IMR-90 (cell line): ENCODE measurements around the gene TEX38. TPM values are rescaled to one million over a fixed set of nuclear protein-coding genes. Genes with fewer than 3 reads are reported as not detected.

Experiments
- ATAC-seq: fragments of 200-7000 bp; cut with Tn5 transposase; 2 replicates; pipeline ENCODE4 v1.9.1; 2020; ENCODE audit warnings: low read depth, mild to moderate bottlenecking, moderate library complexity
- BruUV-seq: library from RNA; stranded (reverse); fragments of 400-500 nt; replicated peaks from 2 replicates; lab custom pipeline; 2021; lab: Mats Ljungman, UMichigan
- CTCF ChIA-PET: fragments of 300-600 bp; formaldehyde crosslinking; extraction: SDS; loops from one replicate; lab custom pipeline; 2021; ENCODE audit warnings: antibody characterized with exemption; lab: Yijun Ruan, JAX
- POLR2A ChIA-PET: fragments of 300-600 bp; sonication (Branson Sonifier 250); formaldehyde crosslinking; loops from one replicate; lab custom pipeline; 2022; ENCODE audit warnings: antibody characterized with exemption; ENCODE audit not compliant: unreplicated experiment; lab: Charles Lee
- DNase-seq: peaks from one replicate; pipeline ENCODE4 v3.0.0; 2013
- H2AFZ ChIP-seq: replicated peaks from 2 replicates; pipeline ENCODE3; 2013; ENCODE audit warnings: low read length, mild to moderate bottlenecking; ENCODE audit not compliant: poor library complexity
- H2AK5ac ChIP-seq: 2 replicates; pipeline ENCODE4 v1.6.1; 2013; ENCODE audit warnings: low read depth, low read length, inconsistent platforms
- H2AK9ac ChIP-seq: replicated peaks from 2 replicates; pipeline ENCODE3; 2013; ENCODE audit warnings: mild to moderate bottlenecking, low read depth, low read length, moderate library complexity; ENCODE audit not compliant: poor library complexity
- H2BK120ac ChIP-seq: 2 replicates; pipeline ENCODE4 v1.6.1; 2013; ENCODE audit warnings: low read depth, low read length, inconsistent platforms
- H2BK15ac ChIP-seq: 3 replicates; pipeline ENCODE4 v1.6.1; 2013; ENCODE audit warnings: low read depth, low read length, inconsistent platforms
- H2BK20ac ChIP-seq: 2 replicates; pipeline ENCODE4 v1.6.1; 2013; ENCODE audit warnings: low read depth, mild to moderate bottlenecking, inconsistent platforms, low read length, moderate library complexity
- H2BK5ac ChIP-seq: 2 replicates; pipeline ENCODE4 v1.6.1; 2013; ENCODE audit warnings: mild to moderate bottlenecking, low read depth, low read length, inconsistent platforms; ENCODE audit not compliant: poor library complexity, severe bottlenecking
- H3K14ac ChIP-seq: replicated peaks from 2 replicates; pipeline ENCODE4 v1.6.1; 2013; ENCODE audit warnings: low read depth, low read length, inconsistent platforms
- H3K18ac ChIP-seq: 2 replicates; pipeline ENCODE4 v1.6.1; 2013; ENCODE audit warnings: low read depth, low read length, control low read depth
- H3K23ac ChIP-seq: 2 replicates; pipeline ENCODE4 v1.6.1; 2013; ENCODE audit warnings: low read depth, low read length, inconsistent platforms
- H3K27ac ChIP-seq: 2 replicates; pipeline ENCODE4 v1.5.1; 2013; ENCODE audit warnings: mild to moderate bottlenecking, control low read depth, low read length; ENCODE audit not compliant: insufficient read depth
- H3K27me3 ChIP-seq: 2 replicates; pipeline ENCODE4 v1.6.1; 2013; ENCODE audit warnings: low read length; ENCODE audit not compliant: control insufficient read depth, insufficient read depth
- H3K36me3 ChIP-seq: 2 replicates; pipeline ENCODE4 v1.6.1; 2013; ENCODE audit warnings: low read length, mixed read lengths; ENCODE audit not compliant: control insufficient read depth, insufficient read depth
- H3K4ac ChIP-seq: 2 replicates; pipeline ENCODE4 v1.6.1; 2013; ENCODE audit warnings: low read depth, low read length, inconsistent platforms
- H3K4me1 ChIP-seq: 2 replicates; pipeline ENCODE4 v1.6.1; 2013; ENCODE audit warnings: low read length, mixed read lengths; ENCODE audit not compliant: control insufficient read depth, insufficient read depth
- H3K4me2 ChIP-seq: 2 replicates; pipeline ENCODE4 v1.6.1; 2013; ENCODE audit warnings: low read depth, mild to moderate bottlenecking, control low read depth, low read length, moderate library complexity
- H3K4me3 ChIP-seq: 2 replicates; pipeline ENCODE4 v1.5.1; 2013; ENCODE audit warnings: low read depth, mild to moderate bottlenecking, control low read depth, low read length, moderate library complexity; ENCODE audit not compliant: insufficient read depth
- H3K56ac ChIP-seq: 2 replicates; pipeline ENCODE4 v1.6.1; 2013; ENCODE audit warnings: low read length, inconsistent platforms; ENCODE audit not compliant: insufficient read depth; ENCODE audit errors: extremely low read depth
- H3K79me1 ChIP-seq, 2 experiments: 2 replicates each; pipeline ENCODE4 v1.6.1; 2013; ENCODE audit warnings: low read length in 2 of 2, inconsistent platforms in 1 of 2, low read depth in 1 of 2
- H3K9ac ChIP-seq: 2 replicates; pipeline ENCODE4 v1.6.1; 2013; ENCODE audit warnings: low read depth, low read length, control low read depth
- H3K9me1 ChIP-seq: 2 replicates; pipeline ENCODE4 v1.6.1; 2013; ENCODE audit warnings: low read length, inconsistent platforms; ENCODE audit not compliant: insufficient read depth
- H3K9me3 ChIP-seq: 2 replicates; pipeline ENCODE4 v1.6.1; 2013; ENCODE audit warnings: low read length; ENCODE audit not compliant: control insufficient read depth, insufficient read depth
- H4K20me1 ChIP-seq: 2 replicates; pipeline ENCODE4 v1.6.1; 2013; ENCODE audit warnings: low read length, inconsistent platforms; ENCODE audit not compliant: insufficient read depth
- H4K5ac ChIP-seq: 2 replicates; pipeline ENCODE4 v1.6.1; 2013; ENCODE audit warnings: mild to moderate bottlenecking, low read depth, low read length, control low read depth
- H4K8ac ChIP-seq, 2 experiments: 2 replicates each; pipeline ENCODE4 v1.6.1; 2013; ENCODE audit warnings: low read depth in 2 of 2, low read length in 2 of 2, control low read depth in 1 of 2, inconsistent platforms in 1 of 2
- H4K91ac ChIP-seq: 2 replicates; pipeline ENCODE4 v1.6.1; 2013; ENCODE audit warnings: low read depth, low read length, inconsistent platforms; ENCODE audit not compliant: insufficient read depth
- BHLHE40 ChIP-seq: fragments of 150-350 bp; IDR thresholded peaks from 2 replicates; pipeline ENCODE4 v1.6.1; 2016; ENCODE audit warnings: mild to moderate bottlenecking, low read depth, low read length
- CHD1 ChIP-seq: IDR thresholded peaks from 2 replicates; pipeline ENCODE4 v1.6.1; 2012; ENCODE audit warnings: low read depth, low read length, improper control_type of control experiment
- CTCF ChIP-seq: conservative IDR thresholded peaks from 2 replicates; pipeline ENCODE4 v1.5.1; 2012; ENCODE audit warnings: mild to moderate bottlenecking, low read depth, low read length, improper control_type of control experiment
- ELK1 ChIP-seq: fragments of 150-350 bp; IDR thresholded peaks from 2 replicates; pipeline ENCODE4 v1.6.1; 2016; ENCODE audit warnings: low read depth, mild to moderate bottlenecking, low read length, moderate library complexity, borderline replicate concordance
- MAFK ChIP-seq: IDR thresholded peaks from 2 replicates; pipeline ENCODE4 v1.6.1; 2012; ENCODE audit warnings: low read depth, low read length, improper control_type of control experiment
- MAZ ChIP-seq: IDR thresholded peaks from 2 replicates; pipeline ENCODE4 v1.6.1; 2012; ENCODE audit warnings: low read depth, mild to moderate bottlenecking, low read length, improper control_type of control experiment, moderate library complexity, borderline replicate concordance
- MXI1 ChIP-seq: IDR thresholded peaks from 2 replicates; pipeline ENCODE4 v1.6.1; 2012; ENCODE audit warnings: low read depth, mild to moderate bottlenecking, low read length, moderate library complexity, borderline replicate concordance
- NFE2L2 ChIP-seq: fragments of 150-350 bp; IDR thresholded peaks from 2 replicates; pipeline ENCODE4 v1.6.1; 2016; ENCODE audit warnings: low read depth, mild to moderate bottlenecking, low read length
- POLR2A ChIP-seq: IDR thresholded peaks from 2 replicates; pipeline ENCODE4 v1.6.1; 2012; ENCODE audit warnings: mild to moderate bottlenecking, low read depth, low read length
- RAD21 ChIP-seq: IDR thresholded peaks from 2 replicates; pipeline ENCODE4 v1.6.1; 2012; ENCODE audit warnings: low read length, improper control_type of control experiment
- RCOR1 ChIP-seq: IDR thresholded peaks from 2 replicates; pipeline ENCODE4 v1.6.1; 2012; ENCODE audit warnings: mild to moderate bottlenecking, low read length, improper control_type of control experiment; ENCODE audit not compliant: insufficient replicate concordance
- RFX5 ChIP-seq: IDR thresholded peaks from 2 replicates; pipeline ENCODE4 v1.8.0; 2012; ENCODE audit warnings: low read depth, mild to moderate bottlenecking, low read length, moderate library complexity
- WGBS, 2 experiments: methylation state at CpG; one replicate each; pipeline versions ENCODE4 v1.1.5 to v1.1.7; 2013; ENCODE audit warnings: missing lambda C conversion rate in 2 of 2; ENCODE audit not compliant: insufficient read length in 1 of 2; ENCODE audit errors: extremely low coverage in 2 of 2; 5-methylcytosine and 5-hydroxymethylcytosine counted together
- dilution Hi-C: fragments of 300-500 bp; cut with HindIII; formaldehyde crosslinking; loops from one replicate; pipeline ENCODE4 v1.14.3; 2018; ENCODE audit warnings: low sequenced_read_pairs; ENCODE audit not compliant: unreplicated experiment
- in situ Hi-C: fragments of 300-500 bp; cut with MboI; formaldehyde crosslinking; loops from 3 replicates; pipeline ENCODE4 v1.14.3; 2019; ENCODE audit warnings: low sequenced_read_pairs, inconsistent platforms, mixed read lengths
- intact Hi-C: fragments of 100-400 bp; cut with micrococcal nuclease; formaldehyde crosslinking; loops from 2 replicates; pipeline ENCODE4 v1.10.0; 2022
- polyA plus RNA-seq, 3 experiments: library from polyadenylated mRNA; depleted of rRNA; stranded (reverse); fragments of >200 nt; gene quantifications; 2 replicates each; pipeline ENCODE4 v1.2.3, GENCODE V29; 2012; ENCODE audit warnings: low replicate concordance in 1 of 3
- total RNA-seq: library from RNA; depleted of rRNA; stranded (reverse); fragments of >200 nt; gene quantifications from 2 replicates; pipeline ENCODE4 v1.2.3, GENCODE V29; 2012

TEX38 gene
- total and polyA plus RNA-seq, 2 of the 4 experiments (the other 2 are of a cell fraction): not detected

GRCh38 chr1:46639547-46639946 lies 32.1 kb upstream of the TEX38 start:
- no peak overlapping the region for H3K9ac ChIP-seq
- no peak overlapping the region for H2AFZ ChIP-seq
- dilution Hi-C loops: no loop called here
- no peak overlapping the region for H3K27ac ChIP-seq
- no peak overlapping the region for H2BK5ac ChIP-seq
- no peak overlapping the region for H4K5ac ChIP-seq
- H2BK120ac ChIP-seq: no peak overlapping the region
- ATAC-seq: no peak
- H3K4me2 ChIP-seq: no peak overlapping the region
- H3K79me1 ChIP-seq: no peaks in the 10 kb centered on the region
- CTCF ChIA-PET: interaction anchor here (0.6 kb wide), 1 partner anchor 63 kb away, joined by 3 read pairs; no protein-coding TSS in a partner anchor
- H3K27me3 ChIP-seq: no peaks in the 10 kb centered on the region
- H2AK5ac ChIP-seq: no peak overlapping the region
- H4K8ac ChIP-seq: no peak overlapping the region
- no TSS peak for BruUV-seq
- H3K4ac ChIP-seq: no peak overlapping the region
- no peak overlapping the region for H2BK15ac ChIP-seq
- no peaks in the 10 kb centered on the region for H3K9me3 ChIP-seq
- H3K4me1 ChIP-seq: 0 out of 2 replicates have a peak, but pooled peaks cover 2% of the 10 kb centered on the region
- POLR2A ChIA-PET: no interaction called here
- peaks cover 12% of the 10 kb centered on the region for H3K36me3 ChIP-seq
- H4K91ac ChIP-seq: no peak overlapping the region
- no peak overlapping the region for H3K14ac ChIP-seq
- intact Hi-C loops: no loop called here
- H3K18ac ChIP-seq: no peak overlapping the region
- no peak for DNase-seq
- H2BK20ac ChIP-seq: no peak overlapping the region
- no peak overlapping the region for H3K4me3 ChIP-seq
- H3K9me1 ChIP-seq: peaks cover 3% of the 10 kb centered on the region; the same call in 1 of the 2 replicates
- no CpG with 5 or more reads among the region's 1 CpG for WGBS, 2 experiments
- TF ChIP-seq RFX5 (no peak), NFE2L2 (no peak), RAD21 (no peak), BHLHE40 (no peak), RCOR1 (no peak), MAZ (no peak), ELK1 (no peak), CTCF (no peak), MAFK (no peak), MXI1 (no peak), CHD1 (no peak), POLR2A (no peak)
- H3K23ac ChIP-seq: no peak overlapping the region
- in situ Hi-C loops: no loop called here
- H4K20me1 ChIP-seq: 0 out of 2 replicates have a peak, but pooled peaks cover 3% of the 10 kb centered on the region
- no peak overlapping the region for H3K56ac ChIP-seq
- H2AK9ac ChIP-seq: no peak overlapping the region
